Keratinocyte (primary cell): ENCODE measurements around the gene HERC4. TPM values are rescaled to one million over a fixed set of nuclear protein-coding genes. Genes with fewer than 3 reads are reported as not detected.
"Not testable (repeated sequence)": the region's sequence is repeated elsewhere in the genome, so short reads cannot be mapped to it uniquely, and the experiment has no call there.

ENCODE experiments used
- DNase-seq: peaks from one replicate; pipeline ENCODE4 v3.0.0-alpha.2; 2011; ENCODE audit warnings: low read depth, missing footprints, low spot score
- FAIRE-seq: peaks from 2 replicates; lab custom pipeline; 2011; peaks lifted over from hg19 to GRCh38; lab: Jason Lieb, UNC
- H2AFZ ChIP-seq: 2 replicates; pipeline ENCODE4 v1.6.0; 2012; ENCODE audit warnings: low read length, control low read depth, inconsistent platforms; ENCODE audit not compliant: control insufficient read depth
- H3K27ac ChIP-seq: 2 replicates; pipeline ENCODE4 v1.5.1; 2011; ENCODE audit warnings: low read length; ENCODE audit not compliant: control insufficient read depth, insufficient read depth
- H3K27me3 ChIP-seq: 3 replicates; pipeline ENCODE4 v1.6.0; 2011; ENCODE audit warnings: low read length; ENCODE audit not compliant: control insufficient read depth, insufficient read depth; ENCODE audit errors: extremely low read depth
- H3K36me3 ChIP-seq, 2 experiments: 2 replicates in 1 of 2; 3 replicates in 1 of 2; pipeline ENCODE4 v1.5.1; 2011; ENCODE audit warnings: low read length in 2 of 2, mild to moderate bottlenecking in 1 of 2; ENCODE audit not compliant: control insufficient read depth in 2 of 2, insufficient read depth in 2 of 2; ENCODE audit errors: extremely low read depth in 1 of 2
- H3K4me1 ChIP-seq: 3 replicates; pipeline ENCODE4 v1.5.1; 2011; ENCODE audit warnings: low read length; ENCODE audit not compliant: control insufficient read depth, insufficient read depth; ENCODE audit errors: extremely low read depth
- H3K4me2 ChIP-seq: 3 replicates; pipeline ENCODE4 v1.6.0; 2011; ENCODE audit warnings: low read depth, low read length; ENCODE audit not compliant: control insufficient read depth, insufficient read depth; ENCODE audit errors: extremely low read depth
- H3K4me3 ChIP-seq, 3 experiments: fragments of 200-600 bp in 1 of 3; sonication (generic) in 1 of 3; 2 replicates in 2 of 3; 3 replicates in 1 of 3; pipeline ENCODE4 v1.5.1; 2011 to 2016; ENCODE audit warnings: low read length in 3 of 3, mild to moderate bottlenecking in 3 of 3, control low read depth in 2 of 3, inconsistent platforms in 1 of 3, low read depth in 1 of 3, mixed read lengths in 1 of 3, mixed run types in 1 of 3, moderate library complexity in 1 of 3; ENCODE audit not compliant: control insufficient read depth in 2 of 3, insufficient read depth in 2 of 3; ENCODE audit errors: extremely low read depth in 1 of 3
- H3K79me2 ChIP-seq: 2 replicates; pipeline ENCODE4 v1.6.0; 2012; ENCODE audit warnings: low read length; ENCODE audit not compliant: control insufficient read depth, insufficient read depth
- H3K9ac ChIP-seq: 3 replicates; pipeline ENCODE4 v1.6.0; 2011; ENCODE audit warnings: low read length; ENCODE audit not compliant: control insufficient read depth, insufficient read depth; ENCODE audit errors: extremely low read depth
- H3K9me1 ChIP-seq: 3 replicates; pipeline ENCODE4 v1.6.0; 2011; ENCODE audit warnings: low read length; ENCODE audit not compliant: control insufficient read depth, insufficient read depth; ENCODE audit errors: extremely low read depth
- H3K9me3 ChIP-seq: 2 replicates; pipeline ENCODE4 v1.5.1; 2012; ENCODE audit warnings: low read depth, low read length; ENCODE audit not compliant: control insufficient read depth
- H4K20me1 ChIP-seq: 3 replicates; pipeline ENCODE4 v1.6.0; 2011; ENCODE audit warnings: low read length; ENCODE audit not compliant: control insufficient read depth, insufficient read depth; ENCODE audit errors: extremely low read depth
- CTCF ChIP-seq, 3 experiments: IDR thresholded peaks in 1 of 3; conservative IDR thresholded peaks in 1 of 3; optimal IDR thresholded peaks in 1 of 3; 2 replicates in 2 of 3; 3 replicates in 1 of 3; pipeline versions ENCODE3 to v1.5.1; 2011; ENCODE audit warnings: low read length in 3 of 3, mild to moderate bottlenecking in 3 of 3, moderate library complexity in 2 of 3, control low read depth in 1 of 3, inconsistent platforms in 1 of 3; ENCODE audit not compliant: insufficient read depth in 2 of 3; ENCODE audit errors: extremely low read depth in 1 of 3
- EZH2 ChIP-seq: IDR thresholded peaks from one replicate; pipeline ENCODE4 v1.6.1; 2012; ENCODE audit warnings: inconsistent platforms, mild to moderate bottlenecking, low read length, moderate library complexity
- dilution Hi-C: fragments of 300-500 bp; cut with MboI; formaldehyde crosslinking; loops from one replicate; pipeline ENCODE4 v1.7.0; 2020; ENCODE audit warnings: low sequenced_read_pairs; ENCODE audit not compliant: extremely low pct_ligation_motif_present
- polyA plus RNA-seq, 5 experiments: library from polyadenylated mRNA; depleted of rRNA in 3 of 5; stranded (reverse) in 3 of 5; stranded (forward) in 1 of 5; unstranded in 1 of 5; fragments of >200 nt; gene quantifications; 1 replicate in 1 of 5; 2 replicates in 3 of 5; 3 replicates in 1 of 5; pipeline versions ENCODE4 v1.2.1 to v1.2.3, GENCODE V29; 2011 to 2012; ENCODE audit warnings: missing spikeins in 2 of 5, low read depth in 1 of 5, low replicate concordance in 1 of 5

HERC4 gene
- polyA plus RNA-seq, 1 donor (not counting 4 experiments of a cell fraction or from before 2014, with no cell fraction given) = 42.9 TPM

- Histone ChIP-seq H3K79me2 (no peaks in the 10 kb centered on the region), H3K36me3 (peaks cover 11 to 20% of the 10 kb centered on the region in 2 experiments)
- dilution Hi-C loops = no loop called here
Measured at GRCh38 chr10:67990093-67990492, 85.0 kb downstream of the HERC4 start.

GRCh38 chr10:67988606-67989005 lies 86.5 kb downstream of the HERC4 start:
- Histone ChIP-seq H4K20me1 (no peaks in the 10 kb centered on the region), H3K4me1 (no peaks in the 10 kb centered on the region), H3K4me3 (no peak overlapping the region), H3K9me1 (no peaks in the 10 kb centered on the region), H3K9me3 (no peaks in the 10 kb centered on the region), H3K79me2 (no peaks in the 10 kb centered on the region), H3K27me3 (no peaks in the 10 kb centered on the region), H2AFZ (no peak overlapping the region), H3K4me2 (no peak overlapping the region), H3K36me3 (peaks cover 10 to 20% of the 10 kb centered on the region in 2 experiments), H3K9ac (no peak overlapping the region), H3K27ac (no peak overlapping the region)
- no peak for DNase-seq
- dilution Hi-C loops = no loop called here
- no peak for TF ChIP-seq CTCF (optimal IDR thresholded peaks at IDR 0.05 in 1 of 3, IDR thresholded peaks at IDR 0.05 in 1 of 3, conservative IDR thresholded peaks at IDR 0.05 in 1 of 3; ENCODE audit: extremely low read depth in 1 of 3, insufficient read depth in 2 of 3, low read length in 3 of 3)
- no peak for TF ChIP-seq EZH2
- FAIRE-seq = no peak

More at GRCh38 chr10:67990093-67990492, 85.0 kb downstream of the HERC4 start:
- FAIRE-seq (no peak), DNase-seq (no peak)
- Histone ChIP-seq H4K20me1 (no peaks in the 10 kb centered on the region), H3K9me1 (no peaks in the 10 kb centered on the region), H3K9ac (no peak overlapping the region), H3K27ac (no peak overlapping the region), H2AFZ (no peak overlapping the region), H3K4me1 (no peaks in the 10 kb centered on the region), H3K27me3 (no peaks in the 10 kb centered on the region), H3K4me2 (no peak overlapping the region), H3K9me3 (no peaks in the 10 kb centered on the region), H3K4me3 (no peak overlapping the region)
- TF ChIP-seq EZH2 (no peak), CTCF (optimal IDR thresholded peaks at IDR 0.05 in 1 of 3, IDR thresholded peaks at IDR 0.05 in 1 of 3, conservative IDR thresholded peaks at IDR 0.05 in 1 of 3; ENCODE audit: extremely low read depth in 1 of 3, insufficient read depth in 2 of 3, low read length in 3 of 3) (no peak)

GRCh38 chr10:67982603-67983002 lies 92.5 kb downstream of the HERC4 start:
- H3K9ac ChIP-seq, H3K79me2 ChIP-seq, H2AFZ ChIP-seq, H3K4me2 ChIP-seq, H3K27me3 ChIP-seq, H3K9me3 ChIP-seq, dilution Hi-C loops, FAIRE-seq, H3K4me3 ChIP-seq, H4K20me1 ChIP-seq, DNase-seq, H3K27ac ChIP-seq, H3K9me1 ChIP-seq, H3K4me1 ChIP-seq: not testable (repeated sequence)
- peaks cover 8 to 25% of the 10 kb centered on the region in 2 experiments for H3K36me3 ChIP-seq
